Measurements from ENCODE around the gene DYRK1A. TPM values are rescaled to one million over a fixed set of nuclear protein-coding genes. Genes with fewer than 3 reads are reported as not detected.

DYRK1A gene
- total RNA-seq, 5 donors from 2014 or later (not counting 1 experiment from before 2014, with no cell fraction given), result 113 to 149 (median 115) TPM

DNA sequence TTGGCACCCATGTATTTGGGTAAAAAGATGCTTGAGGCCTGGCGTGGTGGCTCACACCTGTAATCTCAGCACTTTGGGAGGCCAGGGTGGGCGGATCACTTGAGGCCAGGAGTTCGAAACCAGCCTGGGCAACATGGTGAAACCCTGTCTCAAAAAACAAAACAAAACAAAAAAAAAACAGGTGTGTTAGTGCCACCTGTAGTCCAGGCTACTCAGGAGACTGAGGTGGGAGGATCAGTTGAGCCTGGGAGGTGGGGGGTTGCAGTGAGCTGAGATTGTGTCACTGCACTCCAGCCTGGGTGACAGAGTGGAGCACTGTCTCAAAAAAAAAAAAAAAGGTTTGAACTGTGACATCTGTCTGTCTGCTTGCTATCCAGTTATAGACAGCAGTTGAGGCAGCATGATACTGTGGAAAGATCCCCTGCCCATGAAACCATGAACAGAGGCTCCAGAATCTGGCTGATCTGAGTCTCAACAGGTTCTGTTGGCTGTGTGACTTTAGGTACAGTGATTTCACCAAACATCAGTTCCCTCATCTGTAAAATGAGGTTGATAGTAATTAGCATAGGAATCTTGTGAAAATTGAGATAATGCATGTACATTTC lies 5.7 kb downstream of the DYRK1A start:
- POLR2A ChIA-PET, result interaction anchor here (0.6 to 1.1 kb wide), 3 partner anchors 10 to 1022 kb away, joined by 3 to 6 read pairs (median 4); no protein-coding TSS in a partner anchor
- H3K36me3 ChIP-seq (ENCODE audit: control insufficient read depth in 2 of 2, extremely low read depth in 1 of 2, insufficient read depth in 1 of 2, low read length in 1 of 2), result no peaks in the 10 kb centered on the region
- CTCF ChIA-PET, result interaction anchor here in 1 of 2 donors (0.6 to 3.1 kb wide), 3 partner anchors 10 to 40 kb away, joined by 3 to 13 read pairs (median 9); no protein-coding TSS in a partner anchor
- peaks cover 7% of the 10 kb centered on the region for H3K36me3 Mint-ChIP-seq
- peaks cover 79 to 84% (median 81%) of the 10 kb centered on the region in 3 donors for H3K4me1 Mint-ChIP-seq
- peak overlapping the region; percentile 14 for H3K27ac ChIP-seq (ENCODE audit: low read length)
- H3K4me3 ChIP-seq (ENCODE audit: control insufficient read depth in 1 of 2, extremely low read depth in 1 of 2, low read length in 1 of 2), result no peak overlapping the region
- no peaks in the 10 kb centered on the region for H3K27me3 ChIP-seq (replicated peaks in 1 of 2; ENCODE audit: control insufficient read depth in 2 of 2, extremely low read depth in 1 of 2, insufficient read depth in 2 of 2, low read length in 1 of 2)
- H3K4me1 ChIP-seq (ENCODE audit: control insufficient read depth in 1 of 2, extremely low read depth in 1 of 2, insufficient read depth in 2 of 2, low read length in 2 of 2), result peaks cover 43 to 60% of the 10 kb centered on the region in 2 experiments
- DNase-seq, result no peak
- H3K4me3 Mint-ChIP-seq, result peak overlapping the region; percentile 21 to 98 (median 37)
- no peaks in the 10 kb centered on the region for H3K9me3 Mint-ChIP-seq
- WGBS (ENCODE audit: insufficient coverage), result no CpG with 5 or more reads among the region's 3 CpGs
- H3K27me3 Mint-ChIP-seq, result no peaks in the 10 kb centered on the region
- H3K27ac Mint-ChIP-seq, result peak overlapping the region in 1 of 2 donors; percentile 29
- peak in 1 of 4 experiments; percentile 9 for ATAC-seq (replicated peaks in 1 of 4)
- H3K9me3 ChIP-seq, result no peaks in the 10 kb centered on the region

DNA sequence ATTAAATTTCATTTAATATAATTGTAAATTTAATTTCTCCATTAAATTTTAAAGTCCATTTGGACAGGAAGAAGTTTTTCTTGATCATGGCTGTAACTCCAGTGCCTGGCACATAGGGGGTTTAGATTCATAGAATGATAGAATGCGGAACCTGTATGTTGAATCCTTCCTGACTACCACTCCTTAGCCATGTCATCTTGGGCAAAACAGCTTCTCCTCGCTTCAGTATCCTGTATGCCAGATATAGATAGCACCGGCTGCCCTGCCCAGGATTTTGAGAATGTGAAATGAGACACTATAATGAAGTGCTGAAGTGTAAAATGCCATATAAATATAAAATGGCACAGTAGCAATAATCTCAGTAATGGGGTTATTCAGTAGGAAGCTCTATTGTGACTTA lies 6.4 kb downstream of the DYRK1A start:
- H3K27me3 ChIP-seq (replicated peaks in 1 of 2; ENCODE audit: control insufficient read depth in 2 of 2, extremely low read depth in 1 of 2, insufficient read depth in 2 of 2, low read length in 1 of 2), result no peaks in the 10 kb centered on the region
- H3K27ac Mint-ChIP-seq, result peak overlapping the region; percentile 5 to 15
- H3K27ac ChIP-seq (ENCODE audit: low read length), result no peak overlapping the region
- no peaks in the 10 kb centered on the region for H3K36me3 ChIP-seq (ENCODE audit: control insufficient read depth in 2 of 2, extremely low read depth in 1 of 2, insufficient read depth in 1 of 2, low read length in 1 of 2)
- peaks cover 48 to 66% of the 10 kb centered on the region in 2 experiments for H3K4me1 ChIP-seq (ENCODE audit: control insufficient read depth in 1 of 2, extremely low read depth in 1 of 2, insufficient read depth in 2 of 2, low read length in 2 of 2)
- H3K4me1 Mint-ChIP-seq, result peaks cover 86 to 92% (median 88%) of the 10 kb centered on the region in 3 donors
- no peaks in the 10 kb centered on the region for H3K9me3 ChIP-seq
- no CpG with 5 or more reads among the region's 3 CpGs for WGBS (ENCODE audit: insufficient coverage)
- peak overlapping the region in 1 of 3 donors; percentile 98 for H3K4me3 Mint-ChIP-seq
- H3K36me3 Mint-ChIP-seq, result peaks cover 7% of the 10 kb centered on the region
- CTCF ChIA-PET, result interaction anchor here in 1 of 2 donors (0.7 to 3.1 kb wide), 3 partner anchors 9 to 36 kb away, joined by 3 to 13 read pairs (median 3); no protein-coding TSS in a partner anchor
- POLR2A ChIA-PET, result interaction anchor here (0.7 to 1.0 kb wide), 2 partner anchors 9 kb away, joined by 3 to 5 read pairs; no protein-coding TSS in a partner anchor
- H3K9me3 Mint-ChIP-seq, result no peaks in the 10 kb centered on the region
- DNase-seq (no peak), ATAC-seq (replicated peaks in 1 of 4) (no peak)
- no peak overlapping the region for H3K4me3 ChIP-seq (ENCODE audit: control insufficient read depth in 1 of 2, extremely low read depth in 1 of 2, low read length in 1 of 2)
- H3K27me3 Mint-ChIP-seq, result no peaks in the 10 kb centered on the region

DNA sequence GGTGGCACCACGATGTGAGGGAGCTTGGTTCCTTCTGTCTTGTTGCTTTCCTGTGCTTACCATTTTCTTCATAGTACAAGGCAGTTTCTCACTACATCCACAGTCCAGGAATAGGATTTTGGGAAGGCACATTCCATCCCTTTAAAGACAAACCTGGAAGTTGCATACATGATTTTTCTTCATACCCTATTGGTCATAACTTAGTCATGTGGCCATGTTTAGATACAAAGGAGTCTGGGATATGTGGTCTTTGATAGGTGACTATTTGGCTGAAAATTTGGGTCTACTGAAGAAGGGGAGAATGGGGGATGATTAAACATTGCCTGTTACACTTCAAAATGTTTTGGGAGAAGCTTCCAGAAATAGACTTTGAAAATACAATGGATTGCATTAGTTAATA lies 7.0 kb downstream of the DYRK1A start:
- Mint-ChIP-seq H3K4me1 (peaks cover 91 to 95% (median 92%) of the 10 kb centered on the region in 3 donors), H3K9me3 (no peaks in the 10 kb centered on the region), H3K27me3 (no peaks in the 10 kb centered on the region), H3K36me3 (peaks cover 7% of the 10 kb centered on the region), H3K27ac (peak overlapping the region; percentile 3 to 5), H3K4me3 (peak overlapping the region in 2 of 3 donors; percentile 1 to 98)
- H3K4me1 ChIP-seq (ENCODE audit: control insufficient read depth in 1 of 2, extremely low read depth in 1 of 2, insufficient read depth in 2 of 2, low read length in 2 of 2), result peaks cover 49 to 69% of the 10 kb centered on the region in 2 experiments
- no peaks in the 10 kb centered on the region for H3K9me3 ChIP-seq
- H3K27ac ChIP-seq (ENCODE audit: low read length), result peak overlapping the region; percentile 9
- WGBS (ENCODE audit: insufficient coverage), result no CpG with 5 or more reads among the region's 1 CpG
- H3K27me3 ChIP-seq (replicated peaks in 1 of 2; ENCODE audit: control insufficient read depth in 2 of 2, extremely low read depth in 1 of 2, insufficient read depth in 2 of 2, low read length in 1 of 2), result no peaks in the 10 kb centered on the region
- DNase-seq (no peak), ATAC-seq (replicated peaks in 1 of 4) (no peak)
- CTCF ChIA-PET, result interaction anchor here in 1 of 2 donors (0.7 to 3.1 kb wide), 4 partner anchors 9 to 106 kb away, joined by 3 to 13 read pairs (median 3); no protein-coding TSS in a partner anchor
- POLR2A ChIA-PET, result interaction anchor here (0.6 to 1.1 kb wide), 5 partner anchors 8 to 1222 kb away, joined by 3 to 9 read pairs (median 6); no protein-coding TSS in a partner anchor
- no peaks in the 10 kb centered on the region for H3K36me3 ChIP-seq (ENCODE audit: control insufficient read depth in 2 of 2, extremely low read depth in 1 of 2, insufficient read depth in 1 of 2, low read length in 1 of 2)
- no peak overlapping the region for H3K4me3 ChIP-seq (ENCODE audit: control insufficient read depth in 1 of 2, extremely low read depth in 1 of 2, low read length in 1 of 2)

DNA sequence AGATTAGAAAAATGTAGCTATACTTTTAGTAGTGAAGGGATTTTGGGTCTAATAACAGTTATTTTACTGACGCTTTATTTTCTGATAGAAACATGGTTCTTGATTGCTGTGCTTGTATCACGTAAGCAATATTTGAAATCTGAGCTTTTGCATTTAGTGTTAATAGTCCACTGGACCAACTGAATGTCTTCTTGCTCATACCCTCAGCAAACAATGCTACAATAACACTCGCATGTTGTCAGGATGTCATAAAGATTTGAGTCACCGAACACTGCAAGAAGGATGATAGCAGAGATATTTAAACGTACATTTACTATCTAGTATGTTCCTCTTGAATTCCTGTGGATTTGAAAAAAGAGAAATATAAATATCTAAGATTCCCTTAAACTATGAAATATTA lies 7.5 kb downstream of the DYRK1A start:
- H3K27ac ChIP-seq (ENCODE audit: low read length), result peak overlapping the region; percentile 9
- ATAC-seq (replicated peaks in 1 of 4), result no peak
- no peaks in the 10 kb centered on the region for H3K27me3 ChIP-seq (replicated peaks in 1 of 2; ENCODE audit: control insufficient read depth in 2 of 2, extremely low read depth in 1 of 2, insufficient read depth in 2 of 2, low read length in 1 of 2)
- H3K9me3 ChIP-seq, result no peaks in the 10 kb centered on the region
- peak overlapping the region; percentile 56 to 64 for H3K27ac Mint-ChIP-seq
- POLR2A ChIA-PET, result interaction anchor here (0.6 to 1.1 kb wide), 5 partner anchors 8 to 1222 kb away, joined by 3 to 9 read pairs (median 6); no protein-coding TSS in a partner anchor
- WGBS (ENCODE audit: insufficient coverage), result no CpG with 5 or more reads among the region's 5 CpGs
- CTCF ChIA-PET, result interaction anchor here in 1 of 2 donors (1.0 to 3.1 kb wide), 2 partner anchors 12 to 106 kb away, joined by 3 to 13 read pairs; no protein-coding TSS in a partner anchor
- no peaks in the 10 kb centered on the region for H3K36me3 ChIP-seq (ENCODE audit: control insufficient read depth in 2 of 2, extremely low read depth in 1 of 2, insufficient read depth in 1 of 2, low read length in 1 of 2)
- H3K27me3 Mint-ChIP-seq, result no peaks in the 10 kb centered on the region
- peaks cover 92 to 95% (median 93%) of the 10 kb centered on the region in 3 donors for H3K4me1 Mint-ChIP-seq
- no peak for DNase-seq
- H3K4me3 ChIP-seq (ENCODE audit: control insufficient read depth in 1 of 2, extremely low read depth in 1 of 2, low read length in 1 of 2), result no peak overlapping the region
- no peaks in the 10 kb centered on the region for H3K9me3 Mint-ChIP-seq
- peaks cover 51 to 72% of the 10 kb centered on the region in 2 experiments for H3K4me1 ChIP-seq (ENCODE audit: control insufficient read depth in 1 of 2, extremely low read depth in 1 of 2, insufficient read depth in 2 of 2, low read length in 2 of 2)
- H3K36me3 Mint-ChIP-seq, result peaks cover 7% of the 10 kb centered on the region
- H3K4me3 Mint-ChIP-seq, result peak overlapping the region in 2 of 3 donors; percentile 54 to 98

DNA sequence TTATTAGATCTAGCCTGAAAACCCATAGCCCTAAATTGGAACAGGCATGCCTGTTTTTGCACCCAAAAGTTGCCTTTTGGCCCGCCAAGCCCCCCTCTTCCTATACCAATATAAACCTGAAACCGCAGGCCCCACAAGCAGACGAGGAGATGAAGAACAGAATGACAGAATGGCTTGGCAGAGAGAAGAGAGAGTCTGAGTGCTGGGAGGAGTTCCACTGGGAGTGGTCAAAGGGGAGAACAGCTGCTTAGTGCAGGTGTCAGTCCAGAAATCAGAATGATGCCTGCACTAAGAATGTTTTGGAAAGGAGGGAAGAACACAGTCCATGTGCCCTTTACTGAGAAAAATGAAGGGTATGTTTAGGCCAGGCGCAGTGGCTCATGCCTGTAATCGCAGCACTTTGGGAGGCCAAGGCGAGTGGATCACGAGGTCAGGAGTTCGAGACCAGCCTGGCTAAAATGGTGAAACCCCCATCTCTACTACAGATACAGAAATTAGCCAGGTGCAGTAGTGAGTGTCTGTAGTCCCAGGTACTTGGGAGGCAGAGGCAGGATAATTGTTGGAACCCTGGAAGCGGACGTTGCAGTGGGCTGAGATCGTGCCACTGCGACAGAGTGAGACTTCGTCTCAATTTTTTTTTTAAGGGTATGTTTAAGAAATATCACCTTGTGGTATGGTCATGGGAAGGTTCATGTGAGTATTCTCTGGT lies 9.4 kb downstream of the DYRK1A start:
- Mint-ChIP-seq H3K4me1 (peaks cover 92 to 95% (median 93%) of the 10 kb centered on the region in 3 donors), H3K36me3 (peaks cover 7% of the 10 kb centered on the region), H3K27ac (peak overlapping the region; percentile 45 to 62), H3K27me3 (no peaks in the 10 kb centered on the region), H3K4me3 (peak overlapping the region in 2 of 3 donors; percentile 22 to 60), H3K9me3 (no peaks in the 10 kb centered on the region)
- Histone ChIP-seq H3K9me3 (no peaks in the 10 kb centered on the region), H3K36me3 (ENCODE audit: control insufficient read depth in 2 of 2, extremely low read depth in 1 of 2, insufficient read depth in 1 of 2, low read length in 1 of 2) (no peaks in the 10 kb centered on the region), H3K27ac (ENCODE audit: low read length) (no peak overlapping the region), H3K4me3 (ENCODE audit: control insufficient read depth in 1 of 2, extremely low read depth in 1 of 2, low read length in 1 of 2) (no peak overlapping the region), H3K27me3 (replicated peaks in 1 of 2; ENCODE audit: control insufficient read depth in 2 of 2, extremely low read depth in 1 of 2, insufficient read depth in 2 of 2, low read length in 1 of 2) (no peaks in the 10 kb centered on the region), H3K4me1 (ENCODE audit: control insufficient read depth in 1 of 2, extremely low read depth in 1 of 2, insufficient read depth in 2 of 2, low read length in 2 of 2) (peaks cover 59 to 69% of the 10 kb centered on the region in 2 experiments)
- WGBS (ENCODE audit: insufficient coverage), result 92% methylated on average over 5 of the region's 13 CpGs
- POLR2A ChIA-PET, result interaction anchor here (0.6 to 0.7 kb wide), 2 partner anchors 14 to 263 kb away, joined by 3 to 6 read pairs; no protein-coding TSS in a partner anchor
- ATAC-seq (replicated peaks in 1 of 4) (peak in 1 of 4 experiments; percentile 21), DNase-seq (no peak)
- CTCF ChIA-PET, result no interaction called here

DNA sequence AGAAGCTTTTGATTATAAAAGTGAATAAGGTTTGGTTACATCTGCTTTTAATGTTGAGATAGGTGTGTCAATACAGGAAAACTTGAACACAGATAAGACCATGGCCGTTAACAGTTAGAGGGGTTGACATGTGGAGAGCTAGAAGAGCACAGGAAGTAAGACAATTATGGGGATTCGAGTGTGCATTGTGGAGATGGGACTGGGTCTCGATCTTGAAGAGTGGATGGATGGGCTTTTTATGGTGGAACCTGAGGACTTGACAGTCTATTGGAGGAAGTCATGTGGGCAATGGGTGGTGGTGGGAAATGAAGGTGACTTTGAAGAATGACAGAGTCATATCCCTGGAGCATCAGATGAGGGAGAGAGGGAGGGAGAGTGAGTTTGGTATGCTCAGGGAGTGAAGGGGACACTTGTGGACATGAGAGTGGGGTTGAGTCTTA lies 12.1 kb downstream of the DYRK1A start:
- ChIA-PET POLR2A (interaction anchor here (0.5 to 1.0 kb wide), 2 partner anchors 20 to 175 kb away, joined by 4 to 5 read pairs; no protein-coding TSS in a partner anchor), CTCF (no interaction called here)
- Mint-ChIP-seq H3K4me1 (peaks cover 87 to 88% (median 88%) of the 10 kb centered on the region in 3 donors), H3K36me3 (peaks cover 17% of the 10 kb centered on the region), H3K27me3 (no peaks in the 10 kb centered on the region), H3K27ac (peak overlapping the region; percentile 13 to 37), H3K4me3 (peak overlapping the region; percentile 5 to 68 (median 19)), H3K9me3 (peaks cover 0 to 3% (median 3%) of the 10 kb centered on the region in 3 donors)
- Histone ChIP-seq H3K27me3 (replicated peaks in 1 of 2; ENCODE audit: control insufficient read depth in 2 of 2, extremely low read depth in 1 of 2, insufficient read depth in 2 of 2, low read length in 1 of 2) (no peaks in the 10 kb centered on the region), H3K9me3 (no peaks in the 10 kb centered on the region), H3K27ac (ENCODE audit: low read length) (no peak overlapping the region), H3K4me3 (ENCODE audit: control insufficient read depth in 1 of 2, extremely low read depth in 1 of 2, low read length in 1 of 2) (no peak overlapping the region), H3K4me1 (ENCODE audit: control insufficient read depth in 1 of 2, extremely low read depth in 1 of 2, insufficient read depth in 2 of 2, low read length in 2 of 2) (peaks cover 50 to 52% of the 10 kb centered on the region in 2 experiments), H3K36me3 (ENCODE audit: control insufficient read depth in 2 of 2, extremely low read depth in 1 of 2, insufficient read depth in 1 of 2, low read length in 1 of 2) (no peaks in the 10 kb centered on the region)
- peak in 2 of 4 experiments; percentile 32 to 39 for ATAC-seq (replicated peaks in 1 of 4)
- 26% methylated on average over 3 of the region's 3 CpGs for WGBS (ENCODE audit: insufficient coverage)
- no peak for DNase-seq
